CD8-positive, alpha-beta memory T cell (primary cell): Measurements from ENCODE around the gene TOX3. TPM values are rescaled to one million over a fixed set of nuclear protein-coding genes. Genes with fewer than 3 reads are reported as not detected.

Experiments
- CTCF ChIA-PET: fragments of 350-600 bp; sonication (Branson Sonifier 250); formaldehyde crosslinking; loops from one replicate; lab custom pipeline; 2021; ENCODE audit warnings: antibody characterized with exemption; lab: Charles Lee
- POLR2A ChIA-PET: fragments of 350-600 bp; sonication (Branson Sonifier 250); formaldehyde crosslinking; loops from one replicate; lab custom pipeline; 2021; ENCODE audit warnings: antibody characterized with exemption; lab: Charles Lee
- DNase-seq, 5 donors: peaks; one replicate each; pipeline versions ENCODE4 v3.0.0 to v3.0.0-alpha.2; 2020 to 2022; ENCODE audit warnings: mixed read lengths in 1 of 5
- H3K27ac ChIP-seq: one replicate; pipeline ENCODE4 v1.7.0; 2013; ENCODE audit warnings: low read depth, mild to moderate bottlenecking, low read length, moderate library complexity
- H3K27me3 ChIP-seq: 2 replicates; pipeline ENCODE4 v1.7.0; 2013; ENCODE audit warnings: low read length, mild to moderate bottlenecking; ENCODE audit not compliant: insufficient read depth, poor library complexity, severe bottlenecking
- H3K36me3 ChIP-seq: 2 replicates; pipeline ENCODE4 v1.7.0; 2013; ENCODE audit warnings: mild to moderate bottlenecking, low read length, moderate library complexity; ENCODE audit not compliant: insufficient read depth
- H3K4me1 ChIP-seq: 2 replicates; pipeline ENCODE4 v1.7.0; 2013; ENCODE audit warnings: mild to moderate bottlenecking, low read length, moderate library complexity; ENCODE audit not compliant: insufficient read depth
- H3K4me3 ChIP-seq: 2 replicates; pipeline ENCODE4 v1.7.0; 2013; ENCODE audit warnings: mild to moderate bottlenecking, low read length
- H3K9me3 ChIP-seq: 2 replicates; pipeline ENCODE4 v1.7.0; 2013; ENCODE audit warnings: mild to moderate bottlenecking, low read length
- H3K27ac Mint-ChIP-seq, 8 donors: one replicate each; pipeline ENCODE4 v1.8.0; 2020 to 2021; ENCODE audit warnings: mixed read lengths in 8 of 8, mild to moderate bottlenecking in 6 of 8, inconsistent platforms in 3 of 8, moderate library complexity in 3 of 8
- H3K27me3 Mint-ChIP-seq, 2 donors: one replicate each; pipeline ENCODE4 v1.8.0; 2020 to 2021; ENCODE audit warnings: mixed read lengths in 2 of 2, mild to moderate bottlenecking in 1 of 2, moderate library complexity in 1 of 2
- H3K36me3 Mint-ChIP-seq, 3 donors: one replicate each; pipeline ENCODE4 v1.8.0; 2020 to 2021; ENCODE audit warnings: mixed read lengths in 3 of 3, inconsistent platforms in 1 of 3, mild to moderate bottlenecking in 1 of 3
- H3K4me1 Mint-ChIP-seq, 3 donors: one replicate each; pipeline ENCODE4 v1.8.0; 2020 to 2021; ENCODE audit warnings: mixed read lengths in 3 of 3, inconsistent platforms in 1 of 3, mild to moderate bottlenecking in 1 of 3
- H3K4me3 Mint-ChIP-seq, 7 donors: one replicate each; pipeline ENCODE4 v1.8.0; 2020 to 2021; ENCODE audit warnings: mixed read lengths in 7 of 7, mild to moderate bottlenecking in 6 of 7, moderate library complexity in 4 of 7, inconsistent platforms in 2 of 7
- H3K9me3 Mint-ChIP-seq, 5 donors: one replicate each; pipeline ENCODE4 v1.8.0; 2020 to 2022; ENCODE audit warnings: mixed read lengths in 5 of 5, mild to moderate bottlenecking in 3 of 5, moderate library complexity in 2 of 5, inconsistent platforms in 1 of 5
- polyA plus RNA-seq: library from polyadenylated mRNA; unstranded; fragments of 300-500 nt; fragmentation: Illumina TruSeq; gene quantifications from one replicate; pipeline ENCODE4 v1.2.3, GENCODE V29; 2021
- total RNA-seq, 2 experiments: library from RNA; stranded (reverse); gene quantifications; one replicate each; pipeline ENCODE4 v1.2.3, GENCODE V29; 2021

TOX3 gene
- total and polyA plus RNA-seq, 3 experiments from 2014 or later = not detected

DNA sequence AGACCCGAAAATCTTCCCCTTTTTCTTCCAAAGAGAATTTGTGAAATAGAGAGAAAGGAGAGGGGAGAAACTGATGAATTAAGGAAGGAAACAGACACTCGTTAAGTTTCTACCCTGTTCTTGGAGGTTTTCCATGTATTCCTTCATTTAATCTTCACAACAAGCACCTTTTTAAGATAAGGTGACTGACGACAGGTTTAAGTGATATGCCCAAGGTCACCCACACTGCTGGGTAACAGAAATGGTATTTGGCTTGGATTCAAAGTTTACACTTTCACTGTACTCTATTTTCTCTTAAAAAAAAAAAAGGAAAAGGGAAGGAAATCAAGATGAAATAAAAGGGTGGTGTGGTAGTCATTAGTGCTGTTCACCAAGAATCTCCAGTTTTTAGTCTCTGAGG is 33.5 kb upstream of the TOX3 start:
- Histone ChIP-seq H3K27ac (no peak overlapping the region), H3K9me3 (no peaks in the 10 kb centered on the region), H3K27me3 (no peaks in the 10 kb centered on the region), H3K4me1 (no peaks in the 10 kb centered on the region), H3K4me3 (no peak overlapping the region), H3K36me3 (no peaks in the 10 kb centered on the region)
- ChIA-PET CTCF (no interaction called here), POLR2A (no interaction called here)
- H3K9me3 Mint-ChIP-seq = peaks cover 0 to 7% (median 4%) of the 10 kb centered on the region in 5 donors
- no peak overlapping the region for H3K27ac Mint-ChIP-seq
- H3K4me3 Mint-ChIP-seq = no peak overlapping the region
- no peaks in the 10 kb centered on the region for H3K4me1 Mint-ChIP-seq
- peaks cover 0 to 3% of the 10 kb centered on the region in 2 donors for H3K27me3 Mint-ChIP-seq
- DNase-seq = no peak
- H3K36me3 Mint-ChIP-seq = peaks cover 0 to 2% (median 0%) of the 10 kb centered on the region in 3 donors

GRCh38 chr16:52578829-52579498 is 32.0 kb upstream of the TOX3 start:
- Mint-ChIP-seq H3K27me3 (peaks cover 0 to 3% of the 10 kb centered on the region in 2 donors), H3K36me3 (peaks cover 0 to 2% (median 0%) of the 10 kb centered on the region in 3 donors), H3K9me3 (peaks cover 0 to 8% (median 3%) of the 10 kb centered on the region in 5 donors), H3K4me1 (no peaks in the 10 kb centered on the region), H3K4me3 (no peak overlapping the region), H3K27ac (no peak overlapping the region)
- H3K27me3 ChIP-seq = no peaks in the 10 kb centered on the region
- ChIA-PET CTCF (no interaction called here), POLR2A (no interaction called here)
- no peaks in the 10 kb centered on the region for H3K36me3 ChIP-seq
- no peak for DNase-seq
- H3K4me3 ChIP-seq = no peak overlapping the region
- no peak overlapping the region for H3K27ac ChIP-seq
- no peaks in the 10 kb centered on the region for H3K9me3 ChIP-seq
- no peaks in the 10 kb centered on the region for H3K4me1 ChIP-seq

DNA sequence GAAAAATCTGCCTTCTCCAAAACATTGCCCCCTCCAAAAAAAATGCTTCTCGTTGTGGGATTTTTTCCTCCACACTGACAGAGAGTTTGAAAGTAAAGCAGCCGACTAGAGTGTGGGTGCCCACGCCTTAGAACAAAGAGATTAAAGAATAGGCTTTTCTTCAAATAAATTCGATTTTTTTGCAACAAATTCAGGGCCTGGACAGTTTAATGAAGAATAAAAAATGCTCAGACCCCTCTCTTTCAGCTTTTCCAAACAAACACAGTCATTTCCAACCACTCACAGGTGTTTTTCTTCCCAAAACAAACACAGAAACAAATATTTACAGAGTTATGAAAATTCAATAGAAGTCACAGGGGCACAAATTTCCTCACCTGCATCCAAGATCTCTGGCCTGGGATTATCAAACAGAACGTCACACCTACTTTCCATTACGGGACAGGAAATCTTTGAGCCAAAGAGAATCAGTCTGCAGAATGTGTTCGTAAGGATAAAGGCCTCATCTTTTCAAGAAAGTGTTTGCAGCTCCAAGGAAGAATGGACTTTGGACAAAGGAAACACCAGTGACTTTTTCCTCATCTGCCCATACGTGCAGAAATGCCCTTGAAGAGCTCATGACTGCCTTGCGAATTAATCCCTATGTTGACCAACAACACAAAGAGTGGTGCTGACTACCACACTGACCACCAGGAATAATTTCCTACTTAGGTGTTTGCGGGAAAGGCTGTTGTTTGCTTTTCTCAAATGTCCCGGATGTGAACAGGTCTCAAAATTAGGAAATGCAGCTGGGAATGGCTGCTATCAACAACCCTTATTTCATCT is 31.3 kb upstream of the TOX3 start:
- DNase-seq = no peak
- peaks cover 0 to 8% (median 3%) of the 10 kb centered on the region in 5 donors for H3K9me3 Mint-ChIP-seq
- no peaks in the 10 kb centered on the region for H3K4me1 ChIP-seq
- H3K4me3 ChIP-seq = no peak overlapping the region
- peaks cover 0 to 3% of the 10 kb centered on the region in 2 donors for H3K27me3 Mint-ChIP-seq
- no peaks in the 10 kb centered on the region for H3K27me3 ChIP-seq
- no peaks in the 10 kb centered on the region for H3K4me1 Mint-ChIP-seq
- ChIA-PET CTCF (no interaction called here), POLR2A (no interaction called here)
- peaks cover 0 to 2% (median 0%) of the 10 kb centered on the region in 3 donors for H3K36me3 Mint-ChIP-seq
- no peaks in the 10 kb centered on the region for H3K36me3 ChIP-seq
- no peaks in the 10 kb centered on the region for H3K9me3 ChIP-seq
- no peak overlapping the region for H3K27ac ChIP-seq
- no peak overlapping the region for H3K27ac Mint-ChIP-seq
- no peak overlapping the region for H3K4me3 Mint-ChIP-seq

GRCh38 chr16:52577130-52577706 is 30.3 kb upstream of the TOX3 start:
- no peak overlapping the region for H3K4me3 Mint-ChIP-seq
- Histone ChIP-seq H3K27me3 (no peaks in the 10 kb centered on the region), H3K27ac (no peak overlapping the region), H3K4me3 (no peak overlapping the region), H3K4me1 (no peaks in the 10 kb centered on the region), H3K9me3 (no peaks in the 10 kb centered on the region), H3K36me3 (no peaks in the 10 kb centered on the region)
- POLR2A ChIA-PET = no interaction called here
- H3K4me1 Mint-ChIP-seq = no peaks in the 10 kb centered on the region
- H3K27ac Mint-ChIP-seq = no peak overlapping the region
- H3K27me3 Mint-ChIP-seq = peaks cover 0 to 3% of the 10 kb centered on the region in 2 donors
- H3K36me3 Mint-ChIP-seq = peaks cover 0 to 2% (median 0%) of the 10 kb centered on the region in 3 donors
- H3K9me3 Mint-ChIP-seq = peaks cover 0 to 8% (median 3%) of the 10 kb centered on the region in 5 donors
- CTCF ChIA-PET = no interaction called here
- DNase-seq = no peak

GRCh38 chr16:52573365-52574299 is 26.7 kb upstream of the TOX3 start:
- Mint-ChIP-seq H3K36me3 (peaks cover 0 to 2% (median 0%) of the 10 kb centered on the region in 3 donors), H3K4me1 (no peaks in the 10 kb centered on the region), H3K9me3 (peaks cover 0 to 5% (median 2%) of the 10 kb centered on the region in 5 donors), H3K27ac (no peak overlapping the region), H3K4me3 (no peak overlapping the region), H3K27me3 (peaks cover 0 to 3% of the 10 kb centered on the region in 2 donors)
- Histone ChIP-seq H3K9me3 (no peaks in the 10 kb centered on the region), H3K27ac (no peak overlapping the region), H3K4me3 (no peak overlapping the region), H3K4me1 (no peaks in the 10 kb centered on the region), H3K27me3 (no peaks in the 10 kb centered on the region), H3K36me3 (no peaks in the 10 kb centered on the region)
- POLR2A ChIA-PET = no interaction called here
- DNase-seq = no peak
- CTCF ChIA-PET = no interaction called here

GRCh38 chr16:52572656-52573055 is 25.7 kb upstream of the TOX3 start:
- Mint-ChIP-seq H3K9me3 (peaks cover 0 to 5% (median 2%) of the 10 kb centered on the region in 5 donors), H3K4me3 (no peak overlapping the region), H3K27me3 (peaks cover 0 to 3% of the 10 kb centered on the region in 2 donors), H3K4me1 (no peaks in the 10 kb centered on the region), H3K27ac (no peak overlapping the region), H3K36me3 (peaks cover 0 to 2% (median 0%) of the 10 kb centered on the region in 3 donors)
- no peak for DNase-seq
- Histone ChIP-seq H3K27ac (no peak overlapping the region), H3K27me3 (no peaks in the 10 kb centered on the region), H3K4me1 (no peaks in the 10 kb centered on the region), H3K9me3 (no peaks in the 10 kb centered on the region), H3K36me3 (no peaks in the 10 kb centered on the region), H3K4me3 (no peak overlapping the region)
- ChIA-PET CTCF (no interaction called here), POLR2A (no interaction called here)

GRCh38 chr16:52570495-52571091 is 23.6 kb upstream of the TOX3 start:
- Mint-ChIP-seq H3K27me3 (peaks cover 0 to under 1% of the 10 kb centered on the region in 2 donors), H3K36me3 (peaks cover 0 to under 1% (median 0%) of the 10 kb centered on the region in 3 donors), H3K4me1 (no peaks in the 10 kb centered on the region), H3K4me3 (no peak overlapping the region), H3K9me3 (peaks cover 0 to 7% (median 4%) of the 10 kb centered on the region in 5 donors), H3K27ac (no peak overlapping the region)
- no peaks in the 10 kb centered on the region for H3K36me3 ChIP-seq
- POLR2A ChIA-PET = no interaction called here
- no peak for DNase-seq
- no peak overlapping the region for H3K27ac ChIP-seq
- H3K4me3 ChIP-seq = no peak overlapping the region
- no peaks in the 10 kb centered on the region for H3K27me3 ChIP-seq
- CTCF ChIA-PET = no interaction called here
- H3K9me3 ChIP-seq = no peaks in the 10 kb centered on the region
- H3K4me1 ChIP-seq = no peaks in the 10 kb centered on the region
